Neural cell (in vitro differentiated cells): Measurements from ENCODE around the gene SLC26A11.

ENCODE experiments used
- EP300 ChIP-seq: fragments of 450-650 bp; conservative IDR thresholded peaks from 2 replicates; pipeline ENCODE4 v1.6.1; 2014; ENCODE audit warnings: antibody characterized with exemption, mild to moderate bottlenecking, moderate library complexity; ENCODE audit not compliant: poor library complexity, severe bottlenecking
- EZH2 ChIP-seq: fragments of 200-600, 300-800 bp; shearing (Covaris generic), sonication (generic); IDR thresholded peaks from 2 replicates; pipeline ENCODE4 v1.6.1; 2014; ENCODE audit warnings: antibody characterized with exemption, low read length, borderline replicate concordance, mild to moderate bottlenecking; ENCODE audit not compliant: insufficient read depth, poor library complexity, severe bottlenecking
- MXI1 ChIP-seq: fragments of 450-650 bp; conservative IDR thresholded peaks from 2 replicates; pipeline ENCODE4 v1.6.1; 2014; ENCODE audit warnings: antibody characterized with exemption, mild to moderate bottlenecking; ENCODE audit not compliant: poor library complexity, severe bottlenecking
- POLR2AphosphoS5 ChIP-seq: IDR thresholded peaks from 2 replicates; pipeline ENCODE4 v1.6.1; 2012
- RAD21 ChIP-seq: fragments of 450-650 bp; conservative IDR thresholded peaks from 2 replicates; pipeline ENCODE4 v1.6.1; 2014; ENCODE audit warnings: antibody characterized with exemption, mild to moderate bottlenecking, moderate library complexity
- SMC3 ChIP-seq: fragments of 450-650 bp; conservative IDR thresholded peaks from 2 replicates; pipeline ENCODE4 v1.6.1; 2014; ENCODE audit warnings: antibody characterized with exemption, mild to moderate bottlenecking, moderate library complexity; ENCODE audit not compliant: poor library complexity
- TAF1 ChIP-seq: IDR thresholded peaks from 2 replicates; pipeline ENCODE4 v1.6.1; 2012; ENCODE audit warnings: low read depth
- TF ChIP-seq, protein P1 (sequence below): fragments of 450-650 bp; IDR thresholded peaks from 2 replicates; pipeline ENCODE4 v1.5.1; 2014; ENCODE audit warnings: antibody characterized with exemption, mild to moderate bottlenecking, moderate library complexity; ENCODE audit not compliant: poor library complexity, severe bottlenecking
- TF ChIP-seq, protein P2 (sequence below): IDR thresholded peaks from 2 replicates; pipeline ENCODE4 v1.6.1; 2012; ENCODE audit warnings: borderline replicate concordance

DNA sequence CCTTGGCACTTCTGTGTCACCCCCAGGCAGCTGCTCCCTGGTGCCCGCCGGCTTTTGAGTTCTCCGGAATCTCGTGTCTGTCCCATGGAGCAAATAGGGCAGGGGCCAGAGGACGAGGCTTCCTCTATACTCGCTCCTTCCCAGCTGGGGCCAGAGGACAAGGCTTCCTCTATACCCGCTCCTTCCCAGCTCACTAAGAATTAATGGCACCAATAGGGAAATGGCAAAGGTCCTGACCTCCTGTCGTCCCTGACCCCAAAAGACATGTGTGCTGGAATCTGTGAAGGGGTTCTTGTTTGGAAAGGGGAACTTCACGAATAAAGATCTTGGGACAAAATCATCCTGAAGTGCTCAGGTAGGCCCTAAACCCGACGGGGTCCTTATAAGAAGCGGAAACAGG lies 7.7 kb upstream of the SLC26A11 start:
- TF ChIP-seq POLR2AphosphoS5 (no peak), EZH2 (no peak), SMC3 (no peak), MXI1 (no peak), RAD21 (no peak), EP300 (no peak), TAF1 (no peak)
- TF ChIP-seq, protein P1, sequence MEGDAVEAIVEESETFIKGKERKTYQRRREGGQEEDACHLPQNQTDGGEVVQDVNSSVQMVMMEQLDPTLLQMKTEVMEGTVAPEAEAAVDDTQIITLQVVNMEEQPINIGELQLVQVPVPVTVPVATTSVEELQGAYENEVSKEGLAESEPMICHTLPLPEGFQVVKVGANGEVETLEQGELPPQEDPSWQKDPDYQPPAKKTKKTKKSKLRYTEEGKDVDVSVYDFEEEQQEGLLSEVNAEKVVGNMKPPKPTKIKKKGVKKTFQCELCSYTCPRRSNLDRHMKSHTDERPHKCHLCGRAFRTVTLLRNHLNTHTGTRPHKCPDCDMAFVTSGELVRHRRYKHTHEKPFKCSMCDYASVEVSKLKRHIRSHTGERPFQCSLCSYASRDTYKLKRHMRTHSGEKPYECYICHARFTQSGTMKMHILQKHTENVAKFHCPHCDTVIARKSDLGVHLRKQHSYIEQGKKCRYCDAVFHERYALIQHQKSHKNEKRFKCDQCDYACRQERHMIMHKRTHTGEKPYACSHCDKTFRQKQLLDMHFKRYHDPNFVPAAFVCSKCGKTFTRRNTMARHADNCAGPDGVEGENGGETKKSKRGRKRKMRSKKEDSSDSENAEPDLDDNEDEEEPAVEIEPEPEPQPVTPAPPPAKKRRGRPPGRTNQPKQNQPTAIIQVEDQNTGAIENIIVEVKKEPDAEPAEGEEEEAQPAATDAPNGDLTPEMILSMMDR = no peak
- TF ChIP-seq, protein P2, sequence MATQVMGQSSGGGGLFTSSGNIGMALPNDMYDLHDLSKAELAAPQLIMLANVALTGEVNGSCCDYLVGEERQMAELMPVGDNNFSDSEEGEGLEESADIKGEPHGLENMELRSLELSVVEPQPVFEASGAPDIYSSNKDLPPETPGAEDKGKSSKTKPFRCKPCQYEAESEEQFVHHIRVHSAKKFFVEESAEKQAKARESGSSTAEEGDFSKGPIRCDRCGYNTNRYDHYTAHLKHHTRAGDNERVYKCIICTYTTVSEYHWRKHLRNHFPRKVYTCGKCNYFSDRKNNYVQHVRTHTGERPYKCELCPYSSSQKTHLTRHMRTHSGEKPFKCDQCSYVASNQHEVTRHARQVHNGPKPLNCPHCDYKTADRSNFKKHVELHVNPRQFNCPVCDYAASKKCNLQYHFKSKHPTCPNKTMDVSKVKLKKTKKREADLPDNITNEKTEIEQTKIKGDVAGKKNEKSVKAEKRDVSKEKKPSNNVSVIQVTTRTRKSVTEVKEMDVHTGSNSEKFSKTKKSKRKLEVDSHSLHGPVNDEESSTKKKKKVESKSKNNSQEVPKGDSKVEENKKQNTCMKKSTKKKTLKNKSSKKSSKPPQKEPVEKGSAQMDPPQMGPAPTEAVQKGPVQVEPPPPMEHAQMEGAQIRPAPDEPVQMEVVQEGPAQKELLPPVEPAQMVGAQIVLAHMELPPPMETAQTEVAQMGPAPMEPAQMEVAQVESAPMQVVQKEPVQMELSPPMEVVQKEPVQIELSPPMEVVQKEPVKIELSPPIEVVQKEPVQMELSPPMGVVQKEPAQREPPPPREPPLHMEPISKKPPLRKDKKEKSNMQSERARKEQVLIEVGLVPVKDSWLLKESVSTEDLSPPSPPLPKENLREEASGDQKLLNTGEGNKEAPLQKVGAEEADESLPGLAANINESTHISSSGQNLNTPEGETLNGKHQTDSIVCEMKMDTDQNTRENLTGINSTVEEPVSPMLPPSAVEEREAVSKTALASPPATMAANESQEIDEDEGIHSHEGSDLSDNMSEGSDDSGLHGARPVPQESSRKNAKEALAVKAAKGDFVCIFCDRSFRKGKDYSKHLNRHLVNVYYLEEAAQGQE = no peak
